PFSK-1 (cell line): ENCODE measurements around the gene CARM1. TPM values are rescaled to one million over a fixed set of nuclear protein-coding genes. Genes with fewer than 3 reads are reported as not detected.

Experiments used
- FOXP2 ChIP-seq: optimal IDR thresholded peaks from 2 replicates; pipeline ENCODE3; 2011; ENCODE audit warnings: borderline replicate concordance, control low read depth, inconsistent platforms; ENCODE audit not compliant: insufficient read depth; ENCODE audit errors: extremely low read length, extremely low read depth
- POLR2AphosphoS5 ChIP-seq: IDR thresholded peaks from 2 replicates; pipeline ENCODE4 v1.6.1; 2012; ENCODE audit warnings: low read depth, mild to moderate bottlenecking, control low read depth, low read length, moderate library complexity
- SIN3A ChIP-seq: IDR thresholded peaks from 2 replicates; pipeline ENCODE4 v1.6.1; 2012; ENCODE audit warnings: mild to moderate bottlenecking, low read length, moderate library complexity, borderline replicate concordance; ENCODE audit not compliant: insufficient read depth
- TAF1 ChIP-seq: IDR thresholded peaks from 2 replicates; pipeline ENCODE4 v1.6.1; 2012; ENCODE audit warnings: low read length, control low read depth, borderline replicate concordance; ENCODE audit not compliant: insufficient read depth
- polyA plus RNA-seq: library from polyadenylated mRNA; unstranded; fragments of >200 nt; gene quantifications from one replicate; pipeline ENCODE4 v1.2.1, GENCODE V29; 2012; ENCODE audit warnings: low read depth, missing spikeins; ENCODE audit not compliant: insufficient read length
- TF ChIP-seq, protein P1 (sequence below), 2 experiments: IDR thresholded peaks; 2 replicates each; pipeline versions ENCODE4 v1.6.1 to v1.8.0; 2011 to 2012; ENCODE audit warnings: low read depth in 2 of 2, low read length in 2 of 2, control low read depth in 1 of 2, inconsistent platforms in 1 of 2, mild to moderate bottlenecking in 1 of 2, moderate library complexity in 1 of 2; ENCODE audit not compliant: insufficient read depth in 1 of 2

The CARM1 gene
- polyA plus RNA-seq, result 112 TPM

DNA sequence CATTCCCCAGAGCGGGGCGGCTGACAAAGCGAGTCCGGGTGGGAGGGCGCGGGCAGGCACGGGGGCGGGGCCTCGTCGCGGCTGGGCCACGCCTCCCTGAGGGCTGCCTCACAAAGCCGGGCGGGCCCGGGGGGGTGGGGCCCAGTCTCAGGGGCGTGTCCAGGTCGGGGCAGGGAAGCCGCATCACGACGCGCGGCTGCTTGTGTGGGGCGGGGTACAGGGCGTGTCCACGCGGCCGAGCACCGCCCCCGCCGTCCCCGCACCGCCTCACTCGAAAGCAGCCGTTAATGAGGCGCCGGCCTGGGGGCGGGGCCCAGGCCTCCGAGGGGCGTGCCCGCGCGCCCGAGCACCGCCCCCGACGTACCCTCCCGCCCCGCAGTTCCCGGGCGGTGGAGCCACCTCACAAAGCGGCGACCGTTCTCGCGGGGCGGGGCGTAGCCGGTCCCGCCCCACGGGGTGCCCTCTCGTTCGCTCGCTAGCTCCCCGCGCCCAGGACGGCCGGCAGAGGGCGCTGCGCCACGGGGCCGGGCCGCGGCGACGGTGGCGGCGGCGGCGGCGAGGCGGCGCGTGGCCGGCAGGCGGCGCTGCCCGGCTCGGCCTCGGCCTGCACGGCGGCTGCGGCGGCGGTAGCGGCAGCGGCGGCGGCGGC, at the start of gene CARM1:
Gene CARM1, plus strand, starts transcription at position 599 of the 649 bp plus-strand sequence. CDS start 150 bp downstream, outside the sequence.
- no peak for TF ChIP-seq TAF1
- TF ChIP-seq FOXP2, result peak; percentile 88

DNA sequence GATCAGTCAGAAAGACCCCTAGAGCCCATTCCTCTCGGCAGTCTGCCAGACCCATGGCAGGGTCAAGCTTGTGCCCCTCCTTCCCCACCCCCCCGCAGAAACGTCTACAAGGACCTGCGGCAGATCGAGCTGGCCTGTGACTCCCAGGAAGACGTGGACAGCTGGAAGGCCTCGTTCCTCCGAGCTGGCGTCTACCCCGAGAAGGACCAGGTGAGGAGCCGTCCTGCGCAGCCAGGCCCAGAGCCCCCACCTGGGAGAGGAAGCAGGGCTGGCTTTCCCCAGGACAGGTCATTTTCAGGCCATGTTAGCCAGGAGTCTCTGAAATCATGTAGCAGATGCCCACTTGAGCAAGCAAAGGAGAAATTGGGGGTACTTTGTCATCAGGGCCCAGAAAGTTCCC, 47.7 kb upstream of the CARM1 start:
- no peak for TF ChIP-seq SIN3A
- no peak for TF ChIP-seq TAF1
- TF ChIP-seq, protein P1, sequence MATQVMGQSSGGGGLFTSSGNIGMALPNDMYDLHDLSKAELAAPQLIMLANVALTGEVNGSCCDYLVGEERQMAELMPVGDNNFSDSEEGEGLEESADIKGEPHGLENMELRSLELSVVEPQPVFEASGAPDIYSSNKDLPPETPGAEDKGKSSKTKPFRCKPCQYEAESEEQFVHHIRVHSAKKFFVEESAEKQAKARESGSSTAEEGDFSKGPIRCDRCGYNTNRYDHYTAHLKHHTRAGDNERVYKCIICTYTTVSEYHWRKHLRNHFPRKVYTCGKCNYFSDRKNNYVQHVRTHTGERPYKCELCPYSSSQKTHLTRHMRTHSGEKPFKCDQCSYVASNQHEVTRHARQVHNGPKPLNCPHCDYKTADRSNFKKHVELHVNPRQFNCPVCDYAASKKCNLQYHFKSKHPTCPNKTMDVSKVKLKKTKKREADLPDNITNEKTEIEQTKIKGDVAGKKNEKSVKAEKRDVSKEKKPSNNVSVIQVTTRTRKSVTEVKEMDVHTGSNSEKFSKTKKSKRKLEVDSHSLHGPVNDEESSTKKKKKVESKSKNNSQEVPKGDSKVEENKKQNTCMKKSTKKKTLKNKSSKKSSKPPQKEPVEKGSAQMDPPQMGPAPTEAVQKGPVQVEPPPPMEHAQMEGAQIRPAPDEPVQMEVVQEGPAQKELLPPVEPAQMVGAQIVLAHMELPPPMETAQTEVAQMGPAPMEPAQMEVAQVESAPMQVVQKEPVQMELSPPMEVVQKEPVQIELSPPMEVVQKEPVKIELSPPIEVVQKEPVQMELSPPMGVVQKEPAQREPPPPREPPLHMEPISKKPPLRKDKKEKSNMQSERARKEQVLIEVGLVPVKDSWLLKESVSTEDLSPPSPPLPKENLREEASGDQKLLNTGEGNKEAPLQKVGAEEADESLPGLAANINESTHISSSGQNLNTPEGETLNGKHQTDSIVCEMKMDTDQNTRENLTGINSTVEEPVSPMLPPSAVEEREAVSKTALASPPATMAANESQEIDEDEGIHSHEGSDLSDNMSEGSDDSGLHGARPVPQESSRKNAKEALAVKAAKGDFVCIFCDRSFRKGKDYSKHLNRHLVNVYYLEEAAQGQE (IDR thresholded peaks at IDR 0.05; ENCODE audit: insufficient read depth in 1 of 2, low read depth in 2 of 2, low read length in 2 of 2), result no peak
- no peak for TF ChIP-seq POLR2AphosphoS5
- no peak for TF ChIP-seq FOXP2

DNA sequence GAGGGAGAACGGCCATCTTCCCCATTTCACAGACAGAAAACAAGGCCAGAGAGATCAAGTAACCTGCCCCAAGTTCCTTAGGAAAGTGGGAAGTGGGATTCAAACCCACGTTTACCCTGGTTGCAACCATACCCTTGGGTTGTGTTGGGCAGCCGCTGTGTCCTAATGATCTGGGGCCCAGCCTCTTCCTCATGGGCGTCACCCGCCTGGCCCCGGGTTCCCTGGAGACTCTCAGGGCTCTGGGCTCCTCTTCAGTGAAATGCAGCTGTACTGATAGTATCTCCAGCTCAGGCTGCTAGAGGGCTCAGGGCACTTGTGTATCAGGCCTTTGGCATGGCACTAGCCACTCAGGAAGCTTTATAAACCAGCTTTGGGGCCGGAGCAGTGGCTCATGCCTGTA, 45.1 kb upstream of the CARM1 start:
- TF ChIP-seq, protein P1 (IDR thresholded peaks at IDR 0.05; ENCODE audit: insufficient read depth in 1 of 2, low read depth in 2 of 2, low read length in 2 of 2), result no peak
- no peak for TF ChIP-seq SIN3A
- TF ChIP-seq TAF1, result no peak
- no peak for TF ChIP-seq POLR2AphosphoS5
- no peak for TF ChIP-seq FOXP2

DNA sequence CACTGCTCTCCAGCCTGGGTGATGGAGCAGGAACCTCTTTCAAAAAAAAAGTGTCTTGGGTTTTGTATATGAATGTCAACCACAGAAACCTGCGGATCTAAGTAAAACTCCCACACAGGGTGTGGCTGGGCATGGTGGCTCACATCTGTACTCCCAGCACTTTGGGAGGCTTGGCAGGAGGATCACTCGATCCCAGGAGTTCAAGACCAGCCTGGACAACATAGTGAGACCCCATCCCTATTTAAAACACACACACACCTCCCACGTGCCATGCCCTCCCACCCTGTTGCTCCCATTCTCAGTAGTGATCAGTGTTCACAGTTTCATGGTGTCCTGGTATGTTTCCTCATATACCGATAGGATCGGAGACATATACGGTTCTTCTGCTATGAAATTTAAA, 44.5 kb upstream of the CARM1 start:
- no peak for TF ChIP-seq SIN3A
- TF ChIP-seq TAF1, result no peak
- TF ChIP-seq FOXP2, result no peak
- no peak for TF ChIP-seq POLR2AphosphoS5
- TF ChIP-seq, protein P1 (IDR thresholded peaks at IDR 0.05; ENCODE audit: insufficient read depth in 1 of 2, low read depth in 2 of 2, low read length in 2 of 2), result no peak

DNA sequence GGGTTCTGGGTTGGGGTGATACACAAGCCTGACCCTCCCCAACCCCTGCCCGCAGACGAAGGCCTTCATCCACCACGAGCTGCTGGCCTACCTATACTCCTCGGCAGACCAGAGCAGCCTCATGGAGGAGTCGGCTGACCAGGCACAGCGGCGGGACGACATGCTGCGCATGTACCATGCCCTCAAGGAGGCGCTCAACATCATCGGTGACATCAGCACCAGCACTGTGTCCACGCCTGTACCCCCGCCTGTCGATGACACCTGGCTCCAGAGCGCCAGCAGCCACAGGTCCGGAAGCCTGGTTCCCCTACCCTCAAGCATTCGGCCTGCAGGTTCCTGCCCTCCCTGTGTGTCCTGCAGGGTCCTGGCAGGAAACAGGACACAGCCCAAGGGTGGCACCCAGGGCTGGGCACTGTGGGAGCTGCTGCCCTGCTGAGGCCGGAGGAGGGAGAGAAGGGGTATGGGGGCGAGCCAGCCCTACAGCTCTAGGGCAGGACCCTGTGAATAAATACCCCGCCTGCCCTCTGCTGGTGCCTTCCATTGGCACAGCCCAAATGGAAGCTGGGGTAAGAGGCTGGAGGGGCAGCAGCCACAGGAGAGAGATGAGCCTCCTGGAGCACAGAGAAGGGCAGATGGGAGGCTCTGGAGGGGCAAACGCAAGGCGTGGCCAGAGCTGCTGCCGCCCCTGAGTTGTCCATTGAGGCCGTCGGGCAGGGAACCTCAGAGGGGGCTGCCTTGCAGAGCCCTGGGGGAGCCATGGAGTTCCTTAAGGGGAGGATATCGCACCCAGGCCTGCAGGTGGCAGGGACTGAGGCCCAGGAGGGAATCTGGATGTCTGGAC, 42.2 kb upstream of the CARM1 start:
- no peak for TF ChIP-seq POLR2AphosphoS5
- no peak for TF ChIP-seq SIN3A
- no peak for TF ChIP-seq TAF1
- no peak for TF ChIP-seq FOXP2
- TF ChIP-seq, protein P1 (IDR thresholded peaks at IDR 0.05; ENCODE audit: insufficient read depth in 1 of 2, low read depth in 2 of 2, low read length in 2 of 2), result no peak
